GM19463 (cell line): ENCODE measurements around the gene TJP2.

Experiments used
- ATAC-seq: cut with Tn5 transposase; IDR thresholded peaks from one replicate; pipeline ENCODE4 v1.9.1; 2021; ENCODE audit warnings: mild to moderate bottlenecking, moderate library complexity; ENCODE audit not compliant: unreplicated experiment

Gene TJP2

GRCh38 chr9:69173891-69174615 lies at the start of gene TJP2:
Gene TJP2, plus strand, starts transcription at chr9:69174277. Its CDS starts 96 bp downstream, at chr9:69174373.
- peak; percentile 39 for ATAC-seq

- no peak for ATAC-seq
Measured at GRCh38 chr9:69130456-69131441, 43.3 kb upstream of the TJP2 start.

DNA sequence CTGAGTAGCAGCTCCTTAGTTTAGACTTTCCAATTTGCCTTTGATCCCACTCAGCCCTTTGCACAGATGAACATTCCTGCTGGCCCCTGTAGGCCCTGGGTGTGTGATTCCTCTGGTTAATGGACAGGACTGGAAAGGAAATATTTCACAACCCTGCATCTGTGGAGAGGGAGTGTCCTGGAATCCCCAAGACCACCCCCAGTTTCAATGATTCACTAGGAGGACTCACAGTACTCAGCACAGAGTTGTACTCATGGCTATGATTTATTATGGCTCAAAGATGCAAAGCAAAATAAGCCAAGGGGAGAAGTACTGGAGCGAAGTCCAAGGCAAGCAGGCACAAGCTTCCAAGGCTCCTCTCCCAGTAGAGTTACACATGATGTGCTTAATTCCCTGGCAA lies 42.4 kb upstream of the TJP2 start:
- no peak for ATAC-seq

DNA sequence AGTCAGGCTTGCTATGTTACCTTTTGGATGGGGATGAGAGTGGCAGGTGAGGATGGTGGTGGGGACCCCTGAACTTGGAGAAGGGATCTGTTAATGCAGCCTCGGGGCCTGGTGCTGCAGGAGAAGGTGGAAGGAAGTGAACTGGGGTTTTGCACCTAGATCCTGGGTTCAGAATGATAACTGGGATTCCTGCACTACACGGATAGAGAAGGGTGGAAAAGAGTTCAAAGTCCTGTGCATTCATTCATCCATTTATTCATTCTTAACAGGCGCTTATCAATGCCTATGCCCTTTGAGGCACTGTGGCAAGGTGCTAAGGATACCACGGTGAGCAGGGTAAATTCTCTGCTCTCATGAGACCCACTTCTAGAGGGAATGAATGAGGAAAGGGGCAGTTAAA lies 41.7 kb upstream of the TJP2 start:
- no peak for ATAC-seq

DNA sequence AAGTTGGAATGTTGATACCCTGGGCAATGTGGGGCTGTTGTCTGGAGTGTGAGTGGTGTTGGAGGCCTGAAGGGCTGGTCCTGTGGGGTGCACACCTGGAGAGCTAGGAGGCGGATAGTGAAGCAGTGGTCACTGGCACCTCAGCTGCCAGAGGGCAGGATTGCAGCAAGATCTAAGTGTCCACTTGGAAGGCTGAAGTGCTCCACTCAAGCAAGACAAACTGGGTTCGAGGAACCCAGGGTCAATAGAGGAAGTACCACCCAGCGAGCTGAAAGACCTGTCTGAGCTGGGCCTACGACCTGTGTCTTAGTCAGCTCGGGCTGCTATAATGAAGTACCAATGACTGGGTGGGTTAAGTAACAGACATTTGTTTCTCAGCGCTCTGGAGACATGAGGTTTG lies 39.7 kb upstream of the TJP2 start:
- ATAC-seq, result no peak

DNA sequence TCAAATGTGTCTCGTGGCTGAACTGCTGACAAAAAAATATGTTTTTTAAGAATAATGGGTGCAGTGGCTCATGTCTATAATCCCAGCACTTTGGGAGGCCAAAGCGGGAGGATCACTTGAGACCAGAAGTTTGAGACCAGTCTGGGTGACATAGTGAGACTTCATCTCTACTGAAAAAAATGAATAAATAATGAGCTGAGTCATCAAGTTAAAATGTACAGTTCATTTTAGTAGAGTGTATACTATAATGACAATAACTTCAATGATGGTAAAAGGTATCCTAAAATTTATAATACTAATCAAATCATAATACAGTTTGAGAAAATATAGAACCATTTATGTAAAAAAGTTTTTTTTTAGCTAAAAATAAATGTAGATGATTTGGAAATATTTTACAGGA lies 37.9 kb upstream of the TJP2 start:
- no peak for ATAC-seq

DNA sequence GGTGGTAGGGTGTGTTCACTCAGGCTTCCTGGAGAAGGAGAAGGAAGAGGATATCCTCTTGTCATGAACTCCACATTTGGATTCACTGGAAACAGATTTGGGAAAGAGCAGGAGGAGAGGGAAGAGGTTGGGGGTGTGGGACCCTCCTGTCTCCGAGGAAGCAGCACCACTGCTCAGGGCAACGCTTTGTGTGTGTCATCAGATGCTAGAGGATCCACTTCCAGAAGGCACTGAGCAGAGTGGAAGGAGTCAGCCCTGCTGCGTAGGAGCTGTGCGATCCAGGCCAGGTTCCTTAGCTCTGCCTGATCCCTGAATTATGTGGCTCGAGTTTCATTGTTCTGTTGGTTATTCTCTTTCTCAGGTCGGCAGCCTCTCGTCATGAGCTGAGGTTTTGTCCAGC lies 37.3 kb upstream of the TJP2 start:
- ATAC-seq, result no peak

GRCh38 chr9:69137311-69137710 lies 36.8 kb upstream of the TJP2 start:
- no peak for ATAC-seq

DNA sequence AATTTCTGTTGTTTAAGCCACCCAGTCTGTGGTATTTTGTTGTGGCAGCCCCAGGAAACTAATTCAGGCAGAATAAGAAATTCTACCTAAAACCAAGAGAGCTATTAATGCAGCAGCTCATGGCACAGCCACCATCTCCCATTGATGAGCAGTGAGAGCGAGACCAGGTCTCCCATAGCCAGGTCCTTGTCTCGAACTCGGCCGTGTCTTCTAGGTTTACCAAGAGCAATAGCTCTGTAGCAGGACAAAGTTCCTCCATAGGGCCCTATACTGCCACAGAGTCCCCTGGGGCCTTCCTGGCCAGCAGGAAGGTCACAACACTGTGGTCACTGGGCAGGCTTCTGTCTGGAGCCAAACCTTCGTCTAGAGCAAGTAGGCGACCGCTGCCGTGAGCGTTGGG lies 34.5 kb upstream of the TJP2 start:
- ATAC-seq, result no peak

- ATAC-seq, result no peak
Measured at GRCh38 chr9:69140123-69140735, 33.8 kb upstream of the TJP2 start.

- no peak for ATAC-seq
Measured at GRCh38 chr9:69141851-69142250, 32.2 kb upstream of the TJP2 start.

DNA sequence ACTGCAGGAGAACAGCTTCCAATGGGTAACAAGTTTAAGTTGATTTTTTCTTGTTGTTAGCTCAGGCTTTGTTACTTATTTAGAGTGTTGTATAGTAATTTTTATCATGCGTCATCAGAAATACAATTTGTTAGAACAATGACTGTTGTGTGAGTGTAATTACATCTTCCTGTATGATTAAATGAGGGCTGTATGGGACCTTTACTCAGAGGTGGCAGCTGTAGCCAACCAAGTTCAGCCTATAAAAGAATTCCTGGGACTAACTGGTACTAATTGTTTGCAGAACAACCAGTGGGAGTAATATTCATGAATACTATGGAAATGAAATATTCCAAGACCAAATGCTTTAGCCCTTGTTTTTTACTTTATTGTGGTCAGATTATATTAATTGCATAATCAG lies 30.8 kb upstream of the TJP2 start:
- no peak for ATAC-seq

DNA sequence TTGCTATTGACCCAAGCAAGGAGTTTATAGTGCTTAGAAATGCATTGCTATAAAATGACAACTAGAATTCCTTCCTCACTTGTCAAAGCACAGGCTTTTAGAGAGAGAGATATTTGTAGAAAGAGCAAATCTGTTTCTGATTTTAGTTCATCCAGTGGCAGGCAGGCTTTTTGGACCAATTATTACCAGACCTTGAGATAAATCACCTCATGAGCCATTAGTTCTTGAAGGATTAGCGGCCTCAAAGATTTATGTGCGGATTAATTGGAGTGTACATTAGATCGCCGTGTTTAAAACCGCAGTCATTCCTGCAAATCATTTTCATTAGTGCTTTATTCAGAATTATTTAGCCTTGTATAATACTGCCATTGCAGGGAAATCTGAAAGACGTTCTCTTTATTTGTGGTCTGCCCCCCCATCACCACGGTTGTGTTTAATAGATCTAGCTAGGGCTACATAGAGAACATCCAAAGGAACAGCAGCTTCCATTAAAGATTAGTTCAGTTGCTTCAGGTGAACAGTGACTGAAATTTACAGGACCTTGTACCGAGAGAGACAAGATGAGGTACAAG lies 28.8 kb upstream of the TJP2 start:
- ATAC-seq, result no peak

- ATAC-seq, result no peak
Measured at GRCh38 chr9:69147041-69147834, 26.8 kb upstream of the TJP2 start.

GRCh38 chr9:69149321-69149807 lies 24.7 kb upstream of the TJP2 start:
- ATAC-seq, result no peak

GRCh38 chr9:69151506-69151905 lies 22.6 kb upstream of the TJP2 start:
- no peak for ATAC-seq

DNA sequence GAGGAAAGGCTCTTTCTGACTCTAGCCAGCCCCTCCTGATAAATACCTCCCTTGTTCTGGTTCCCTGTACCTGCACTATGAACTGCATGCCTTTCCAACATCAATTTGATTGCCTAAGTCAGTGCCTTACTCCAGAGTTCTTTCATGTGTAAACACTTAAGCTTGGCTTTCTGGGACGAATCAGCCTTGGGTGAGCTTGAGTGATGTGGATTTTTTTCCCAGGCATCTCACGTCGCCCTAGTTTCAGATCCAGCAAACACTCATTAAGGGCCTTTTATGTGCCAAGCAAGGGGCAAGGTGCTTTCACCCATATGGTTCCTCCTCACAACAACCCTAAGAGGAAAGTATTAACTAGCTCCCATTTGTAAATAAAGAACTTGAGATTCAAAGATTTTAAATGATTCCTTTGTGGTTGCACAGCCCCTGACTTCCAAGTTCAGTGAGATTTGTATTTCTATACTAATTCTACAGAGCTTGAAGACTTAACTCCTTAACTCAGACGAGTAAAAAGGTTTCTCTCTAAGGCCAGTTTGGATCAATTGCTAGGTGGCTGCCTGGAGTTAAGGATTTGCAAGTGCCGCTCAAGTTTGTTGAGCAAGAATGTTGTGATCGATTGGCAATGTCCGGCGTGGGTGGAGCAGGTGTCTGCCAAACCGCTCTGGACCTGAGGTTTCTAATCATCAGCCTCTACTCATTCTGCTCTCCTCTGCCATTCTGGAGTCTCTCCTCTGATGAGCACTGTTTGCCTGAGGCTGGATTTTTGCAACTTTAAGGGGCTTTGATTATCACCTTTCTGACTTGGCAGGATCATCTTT lies 20.2 kb upstream of the TJP2 start:
- ATAC-seq, result no peak

- peak; percentile 100 for ATAC-seq
Measured at GRCh38 chr9:69155341-69156030, 18.6 kb upstream of the TJP2 start.
